PC-9 (cell line): ENCODE results near the gene P2RY12. TPM values are rescaled to one million over a fixed set of nuclear protein-coding genes. Genes with fewer than 3 reads are reported as not detected.
"Not testable (repeated sequence)": the region's sequence is repeated elsewhere in the genome, so short reads cannot be mapped to it uniquely, and the experiment has no call there.

Source experiments
- BruUV-seq: library from RNA; stranded (reverse); fragments of 400-500 nt; replicated peaks from 2 replicates; lab custom pipeline; 2021; lab: Mats Ljungman, UMichigan
- CTCF ChIA-PET: fragments of 300-600 bp; sonication (Branson Sonifier 250); formaldehyde crosslinking; loops from one replicate; lab custom pipeline; 2022; ENCODE audit warnings: antibody characterized with exemption; lab: Charles Lee
- POLR2A ChIA-PET: fragments of 300-600 bp; sonication (Branson Sonifier 250); formaldehyde crosslinking; loops from one replicate; lab custom pipeline; 2022; ENCODE audit warnings: antibody characterized with exemption; ENCODE audit not compliant: unreplicated experiment; lab: Charles Lee
- DNase-seq, 2 experiments: peaks; one replicate each; pipeline versions ENCODE4 v3.0.0 to v3.0.0-alpha.2; 2015 to 2022; ENCODE audit warnings: mixed read lengths in 1 of 2
- H2AFZ ChIP-seq: fragments of 200-600 bp; sonication (generic); 2 replicates; pipeline ENCODE4 v1.8.1; 2017; ENCODE audit warnings: antibody characterized with exemption
- H3F3A ChIP-seq: fragments of 200-600 bp; sonication (generic); 2 replicates; pipeline ENCODE4 v1.8.1; 2017; ENCODE audit warnings: antibody characterized with exemption, mild to moderate bottlenecking, low read depth; ENCODE audit not compliant: insufficient read depth
- H3K27ac ChIP-seq: fragments of 200-600 bp; sonication (generic); 2 replicates; pipeline ENCODE4 v1.6.1; 2016; ENCODE audit warnings: mixed run types
- H3K27me3 ChIP-seq: fragments of 200-600 bp; sonication (generic); 2 replicates; pipeline ENCODE4 v1.6.1; 2016; ENCODE audit warnings: low read depth, mixed run types; ENCODE audit not compliant: insufficient read depth
- H3K36me3 ChIP-seq: fragments of 200-600 bp; sonication (generic); 2 replicates; pipeline ENCODE4 v1.6.1; 2016; ENCODE audit warnings: low read depth, mixed run types
- H3K4me1 ChIP-seq: fragments of 200-600 bp; sonication (generic); replicated peaks from 2 replicates; pipeline ENCODE4 v1.6.1; 2016; ENCODE audit warnings: mixed run types; ENCODE audit not compliant: insufficient read depth
- H3K4me2 ChIP-seq: fragments of 200-600 bp; sonication (generic); 2 replicates; pipeline ENCODE4 v1.6.1; 2017; ENCODE audit warnings: mixed run types
- H3K4me3 ChIP-seq: fragments of 200-600 bp; sonication (generic); 2 replicates; pipeline ENCODE4 v1.6.1; 2016; ENCODE audit warnings: mixed run types
- H3K79me2 ChIP-seq: fragments of 200-600 bp; sonication (generic); 2 replicates; pipeline ENCODE4 v1.6.1; 2017; ENCODE audit warnings: low read depth, mixed run types
- H3K9me2 ChIP-seq: fragments of 200-600 bp; sonication (generic); 2 replicates; pipeline ENCODE4 v1.8.1; 2017; ENCODE audit warnings: mild to moderate bottlenecking; ENCODE audit not compliant: insufficient read depth
- H3K9me3 ChIP-seq: fragments of 200-600 bp; sonication (generic); 2 replicates; pipeline ENCODE4 v1.8.1; 2016; ENCODE audit warnings: low read depth; ENCODE audit not compliant: insufficient read depth
- H4K20me1 ChIP-seq: fragments of 200-600 bp; sonication (generic); 2 replicates; pipeline ENCODE4 v1.8.1; 2017; ENCODE audit not compliant: insufficient read depth
- CTCF ChIP-seq: fragments of 200-600 bp; sonication (generic); conservative IDR thresholded peaks from 2 replicates; pipeline ENCODE4 v1.6.1; 2017; ENCODE audit warnings: mixed run types, antibody characterized with exemption, mild to moderate bottlenecking, moderate library complexity
- EZH2 ChIP-seq: fragments of 200-600 bp; sonication (generic); IDR thresholded peaks from 2 replicates; pipeline ENCODE4 v1.8.0; 2017; ENCODE audit warnings: antibody characterized with exemption, low read depth
- intact Hi-C: fragments of 100-400 bp; cut with micrococcal nuclease; formaldehyde crosslinking; loops from one replicate; pipeline ENCODE4 v1.10.0; 2022; ENCODE audit not compliant: unreplicated experiment
- total RNA-seq: library from RNA; stranded (reverse); gene quantifications from 2 replicates; pipeline ENCODE4 v1.2.3, GENCODE V29; 2021

Gene P2RY12
- total RNA-seq, 1 experiment from 2014 or later, result not detected

DNA sequence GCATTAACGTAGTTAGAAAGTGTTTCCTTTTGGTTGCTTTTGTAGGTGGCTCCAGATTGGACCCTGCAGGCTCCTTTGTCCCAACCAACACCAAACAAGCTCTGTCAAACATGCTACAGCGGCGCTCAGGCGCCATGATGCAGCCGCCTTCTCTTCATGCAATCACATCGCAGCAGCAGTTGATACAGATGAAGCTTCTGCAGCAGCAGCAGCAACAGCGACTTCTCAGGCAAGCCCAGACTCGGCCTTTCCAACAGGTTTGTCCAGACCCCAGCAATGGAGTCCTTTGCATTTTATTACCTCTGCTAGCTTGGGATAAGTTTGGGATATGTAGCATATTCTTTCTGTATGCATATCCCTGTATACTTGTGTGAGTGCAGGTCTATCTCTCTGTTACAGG is 10.1 kb upstream of the P2RY12 start:
- Histone ChIP-seq H3K9me3 (no peaks in the 10 kb centered on the region), H3K4me1 (peaks cover 12% of the 10 kb centered on the region), H4K20me1 (no peaks in the 10 kb centered on the region), H3K4me3 (no peak overlapping the region), H2AFZ (no peak overlapping the region), H3K4me2 (no peak overlapping the region), H3F3A (no peaks in the 10 kb centered on the region), H3K79me2 (no peaks in the 10 kb centered on the region), H3K27ac (no peak overlapping the region), H3K9me2 (no peaks in the 10 kb centered on the region), H3K36me3 (no peaks in the 10 kb centered on the region), H3K27me3 (no peaks in the 10 kb centered on the region)
- DNase-seq, result no peak
- no TSS peak for BruUV-seq
- ChIA-PET CTCF (interaction anchor here (0.6 kb wide), 1 partner anchor 1104 kb away, joined by 3 read pairs; no protein-coding TSS in a partner anchor), POLR2A (no interaction called here)
- TF ChIP-seq EZH2 (no peak), CTCF (no peak)
- intact Hi-C loops, result no loop called here

DNA sequence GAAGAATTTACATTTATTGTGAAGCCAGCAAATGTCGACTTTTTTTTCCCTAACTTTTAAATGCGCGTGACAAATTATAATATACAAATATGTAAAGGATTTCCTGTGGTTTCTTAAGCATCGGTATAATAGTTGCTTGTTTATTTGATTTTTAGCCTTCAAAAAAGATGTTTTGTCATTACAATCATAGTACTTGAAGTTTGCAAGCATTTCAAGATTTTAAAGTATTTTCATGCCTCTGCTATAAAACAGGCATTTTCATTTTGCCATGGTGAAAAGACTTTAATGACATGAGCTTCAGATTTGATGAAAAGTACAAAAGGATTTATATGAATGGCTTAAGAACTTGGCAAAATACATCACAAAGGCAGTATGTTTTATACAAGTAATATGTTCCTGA is 9.4 kb upstream of the P2RY12 start:
- peaks cover 12% of the 10 kb centered on the region for H3K4me1 ChIP-seq
- no TSS peak for BruUV-seq
- intact Hi-C loops, result no loop called here
- no peaks in the 10 kb centered on the region for H3K79me2 ChIP-seq
- H3F3A ChIP-seq, result no peaks in the 10 kb centered on the region
- POLR2A ChIA-PET, result interaction anchor here (0.6 kb wide), 1 partner anchor 177 kb away, joined by 3 read pairs; no protein-coding TSS in a partner anchor
- no peaks in the 10 kb centered on the region for H3K27me3 ChIP-seq
- CTCF ChIA-PET, result interaction anchor here (0.6 kb wide), 1 partner anchor 76 kb away, joined by 6 read pairs; no protein-coding TSS in a partner anchor
- H3K4me2 ChIP-seq, result no peak overlapping the region
- H3K27ac ChIP-seq, result no peak overlapping the region
- no peak overlapping the region for H3K4me3 ChIP-seq
- TF ChIP-seq EZH2, result no peak
- no peak for TF ChIP-seq CTCF
- no peaks in the 10 kb centered on the region for H4K20me1 ChIP-seq
- H2AFZ ChIP-seq, result no peak overlapping the region
- H3K9me2 ChIP-seq, result no peaks in the 10 kb centered on the region
- no peaks in the 10 kb centered on the region for H3K9me3 ChIP-seq
- no peaks in the 10 kb centered on the region for H3K36me3 ChIP-seq
- no peak for DNase-seq

DNA sequence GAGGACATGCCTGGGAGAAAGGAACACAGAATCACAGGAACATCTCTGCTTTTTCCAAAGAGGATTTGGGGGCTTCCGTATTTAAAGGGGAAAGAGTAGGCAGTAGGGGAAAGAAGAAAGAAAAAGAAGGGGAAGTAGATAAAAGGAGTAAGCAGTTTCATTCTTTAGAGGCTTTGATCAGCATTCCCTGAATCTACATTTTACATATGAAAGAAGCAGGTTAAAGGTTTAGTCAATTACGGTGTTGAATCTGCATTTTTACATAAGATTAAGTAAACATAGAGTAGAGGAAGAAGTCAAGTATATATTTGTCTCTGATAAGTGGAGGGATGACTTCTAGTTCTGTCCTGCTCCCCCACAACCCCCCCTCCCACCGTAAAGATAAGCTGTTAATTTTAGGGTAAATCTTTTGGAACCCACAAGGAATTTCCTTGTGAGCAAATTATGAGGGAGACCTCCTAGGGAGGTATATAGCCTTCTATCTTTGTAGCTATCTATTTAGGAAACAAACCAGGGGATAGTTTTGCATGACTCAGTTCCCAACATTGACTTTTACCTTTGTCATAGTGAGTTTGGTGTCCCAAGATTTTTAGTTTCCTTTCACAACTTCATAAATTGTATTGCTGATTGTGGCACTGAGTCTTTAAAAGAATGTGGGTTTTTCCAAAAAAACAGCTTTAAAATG is 8.7 kb upstream of the P2RY12 start:
- H3K27me3 ChIP-seq, result no peaks in the 10 kb centered on the region
- H3K27ac ChIP-seq, result no peak overlapping the region
- no peak overlapping the region for H2AFZ ChIP-seq
- no peaks in the 10 kb centered on the region for H3K9me3 ChIP-seq
- H3K9me2 ChIP-seq, result no peaks in the 10 kb centered on the region
- no peaks in the 10 kb centered on the region for H3K79me2 ChIP-seq
- peaks cover 12% of the 10 kb centered on the region for H3K4me1 ChIP-seq
- ChIA-PET POLR2A (interaction anchor here (0.6 kb wide), 1 partner anchor 176 kb away, joined by 3 read pairs; no protein-coding TSS in a partner anchor), CTCF (interaction anchor here (0.6 kb wide), 1 partner anchor 76 kb away, joined by 6 read pairs; no protein-coding TSS in a partner anchor)
- H3F3A ChIP-seq, result no peaks in the 10 kb centered on the region
- no peak overlapping the region for H3K4me3 ChIP-seq
- H3K4me2 ChIP-seq, result no peak overlapping the region
- H3K36me3 ChIP-seq, result no peaks in the 10 kb centered on the region
- no peak for DNase-seq
- TF ChIP-seq CTCF (no peak), EZH2 (no peak)
- no TSS peak for BruUV-seq
- intact Hi-C loops, result no loop called here
- no peaks in the 10 kb centered on the region for H4K20me1 ChIP-seq

DNA sequence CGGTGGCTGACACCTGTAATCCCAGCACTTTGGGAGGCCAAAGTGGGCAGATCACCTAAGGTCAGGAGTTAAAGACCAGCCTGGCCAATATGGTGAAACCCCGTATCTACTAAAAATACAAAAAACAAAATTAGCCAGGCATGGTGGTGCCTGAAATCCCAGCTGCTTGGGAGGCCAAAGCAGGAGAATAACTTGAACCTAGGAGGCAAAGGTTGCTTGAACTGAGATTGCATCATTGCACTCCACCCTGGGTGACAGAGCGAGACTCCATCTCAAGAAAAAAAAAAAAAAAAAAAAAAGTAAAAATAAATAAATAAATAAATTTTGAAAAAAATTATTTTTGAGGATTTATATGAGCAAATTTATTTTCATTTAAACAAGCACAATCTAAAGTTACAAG is 7.6 kb upstream of the P2RY12 start:
- intact Hi-C loops, H3K9me2 ChIP-seq, H4K20me1 ChIP-seq, H3K4me2 ChIP-seq, H2AFZ ChIP-seq, DNase-seq, H3K4me3 ChIP-seq, H3K36me3 ChIP-seq, H3K27ac ChIP-seq, H3K79me2 ChIP-seq, CTCF ChIA-PET, BruUV-seq, H3K9me3 ChIP-seq, POLR2A ChIA-PET, H3K27me3 ChIP-seq, H3F3A ChIP-seq: not testable (repeated sequence)
- peaks cover 12% of the 10 kb centered on the region for H3K4me1 ChIP-seq
